ENCODE results near the gene COL8A1. TPM values are rescaled to one million over a fixed set of nuclear protein-coding genes. Genes with fewer than 3 reads are reported as not detected.

The COL8A1 gene
- total RNA-seq, 1 experiment from 2014 or later: 0.87 TPM

- no peak for TF ChIP-seq IRF1 (CRISPR knock-in tag; IDR thresholded peaks at IDR 0.05)
Measured at GRCh38 chr3:99741588-99741987, 103.2 kb downstream of the COL8A1 start (continued).

- Mint-ChIP-seq H3K4me3 (no peak overlapping the region), H3K4me1 (peaks cover 3% of the 10 kb centered on the region; the same call in 1 of the 2 replicates), H3K27ac (no peak overlapping the region), H3K36me3 (no peaks in the 10 kb centered on the region), H3K27me3 (ENCODE audit: low read depth) (no peaks in the 10 kb centered on the region), H3K9me3 (no peaks in the 10 kb centered on the region)
- POLR2A ChIA-PET: no interaction called here
- CTCF ChIA-PET: interaction anchor here (0.7 to 1.4 kb wide), 7 partner anchors 45 to 249 kb away, joined by 3 to 9 read pairs (median 6); partner anchors contain the start of gene COL8A1
- no peak for DNase-seq (ENCODE audit: low spot score)
- TF ChIP-seq RORB (CRISPR knock-in tag; IDR thresholded peaks at IDR 0.05) (no peak), CDX4 (CRISPR knock-in tag; IDR thresholded peaks at IDR 0.05; ENCODE audit: borderline replicate concordance) (no peak), MYBL2 (CRISPR knock-in tag; IDR thresholded peaks at IDR 0.05) (no peak), ZBTB43 (CRISPR knock-in tag; IDR thresholded peaks at IDR 0.05) (no peak), TEAD4 (CRISPR knock-in tag; IDR thresholded peaks at IDR 0.05) (no peak), ZNF317 (CRISPR knock-in tag; IDR thresholded peaks at IDR 0.05; ENCODE audit: borderline replicate concordance, low read depth) (no peak), IRF1 (CRISPR knock-in tag; IDR thresholded peaks at IDR 0.05) (no peak), USF1 (CRISPR knock-in tag; IDR thresholded peaks at IDR 0.05) (no peak), ZMAT4 (CRISPR knock-in tag; IDR thresholded peaks at IDR 0.05) (no peak), RELA (CRISPR knock-in tag; IDR thresholded peaks at IDR 0.05; ENCODE audit: borderline replicate concordance) (no peak), NR3C1 (CRISPR knock-in tag; conservative IDR thresholded peaks at IDR 0.05; ENCODE audit: low read depth) (no peak), CREB1 (CRISPR knock-in tag; IDR thresholded peaks at IDR 0.05) (no peak), NR2C2 (CRISPR knock-in tag; IDR thresholded peaks at IDR 0.05) (no peak), AFF4 (CRISPR knock-in tag; IDR thresholded peaks at IDR 0.05; ENCODE audit: borderline replicate concordance) (no peak)
- TF ChIP-seq, protein P1, sequence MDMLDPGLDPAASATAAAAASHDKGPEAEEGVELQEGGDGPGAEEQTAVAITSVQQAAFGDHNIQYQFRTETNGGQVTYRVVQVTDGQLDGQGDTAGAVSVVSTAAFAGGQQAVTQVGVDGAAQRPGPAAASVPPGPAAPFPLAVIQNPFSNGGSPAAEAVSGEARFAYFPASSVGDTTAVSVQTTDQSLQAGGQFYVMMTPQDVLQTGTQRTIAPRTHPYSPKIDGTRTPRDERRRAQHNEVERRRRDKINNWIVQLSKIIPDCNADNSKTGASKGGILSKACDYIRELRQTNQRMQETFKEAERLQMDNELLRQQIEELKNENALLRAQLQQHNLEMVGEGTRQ (CRISPR knock-in tag; IDR thresholded peaks at IDR 0.05): no peak
- TF ChIP-seq, protein P2, sequence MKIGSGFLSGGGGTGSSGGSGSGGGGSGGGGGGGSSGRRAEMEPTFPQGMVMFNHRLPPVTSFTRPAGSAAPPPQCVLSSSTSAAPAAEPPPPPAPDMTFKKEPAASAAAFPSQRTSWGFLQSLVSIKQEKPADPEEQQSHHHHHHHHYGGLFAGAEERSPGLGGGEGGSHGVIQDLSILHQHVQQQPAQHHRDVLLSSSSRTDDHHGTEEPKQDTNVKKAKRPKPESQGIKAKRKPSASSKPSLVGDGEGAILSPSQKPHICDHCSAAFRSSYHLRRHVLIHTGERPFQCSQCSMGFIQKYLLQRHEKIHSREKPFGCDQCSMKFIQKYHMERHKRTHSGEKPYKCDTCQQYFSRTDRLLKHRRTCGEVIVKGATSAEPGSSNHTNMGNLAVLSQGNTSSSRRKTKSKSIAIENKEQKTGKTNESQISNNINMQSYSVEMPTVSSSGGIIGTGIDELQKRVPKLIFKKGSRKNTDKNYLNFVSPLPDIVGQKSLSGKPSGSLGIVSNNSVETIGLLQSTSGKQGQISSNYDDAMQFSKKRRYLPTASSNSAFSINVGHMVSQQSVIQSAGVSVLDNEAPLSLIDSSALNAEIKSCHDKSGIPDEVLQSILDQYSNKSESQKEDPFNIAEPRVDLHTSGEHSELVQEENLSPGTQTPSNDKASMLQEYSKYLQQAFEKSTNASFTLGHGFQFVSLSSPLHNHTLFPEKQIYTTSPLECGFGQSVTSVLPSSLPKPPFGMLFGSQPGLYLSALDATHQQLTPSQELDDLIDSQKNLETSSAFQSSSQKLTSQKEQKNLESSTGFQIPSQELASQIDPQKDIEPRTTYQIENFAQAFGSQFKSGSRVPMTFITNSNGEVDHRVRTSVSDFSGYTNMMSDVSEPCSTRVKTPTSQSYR (CRISPR knock-in tag; IDR thresholded peaks at IDR 0.05): no peak
- TF ChIP-seq, protein P3, sequence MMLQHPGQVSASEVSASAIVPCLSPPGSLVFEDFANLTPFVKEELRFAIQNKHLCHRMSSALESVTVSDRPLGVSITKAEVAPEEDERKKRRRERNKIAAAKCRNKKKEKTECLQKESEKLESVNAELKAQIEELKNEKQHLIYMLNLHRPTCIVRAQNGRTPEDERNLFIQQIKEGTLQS (CRISPR knock-in tag; conservative IDR thresholded peaks at IDR 0.05): no peak
- TF ChIP-seq, protein P4, sequence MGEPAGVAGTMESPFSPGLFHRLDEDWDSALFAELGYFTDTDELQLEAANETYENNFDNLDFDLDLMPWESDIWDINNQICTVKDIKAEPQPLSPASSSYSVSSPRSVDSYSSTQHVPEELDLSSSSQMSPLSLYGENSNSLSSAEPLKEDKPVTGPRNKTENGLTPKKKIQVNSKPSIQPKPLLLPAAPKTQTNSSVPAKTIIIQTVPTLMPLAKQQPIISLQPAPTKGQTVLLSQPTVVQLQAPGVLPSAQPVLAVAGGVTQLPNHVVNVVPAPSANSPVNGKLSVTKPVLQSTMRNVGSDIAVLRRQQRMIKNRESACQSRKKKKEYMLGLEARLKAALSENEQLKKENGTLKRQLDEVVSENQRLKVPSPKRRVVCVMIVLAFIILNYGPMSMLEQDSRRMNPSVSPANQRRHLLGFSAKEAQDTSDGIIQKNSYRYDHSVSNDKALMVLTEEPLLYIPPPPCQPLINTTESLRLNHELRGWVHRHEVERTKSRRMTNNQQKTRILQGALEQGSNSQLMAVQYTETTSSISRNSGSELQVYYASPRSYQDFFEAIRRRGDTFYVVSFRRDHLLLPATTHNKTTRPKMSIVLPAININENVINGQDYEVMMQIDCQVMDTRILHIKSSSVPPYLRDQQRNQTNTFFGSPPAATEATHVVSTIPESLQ (CRISPR knock-in tag; IDR thresholded peaks at IDR 0.05): no peak
- peak; percentile 92 for ATAC-seq
Measured at GRCh38 chr3:99747915-99748314, 109.5 kb downstream of the COL8A1 start.

Measured in WTC11 (cell line).